Measurements from ENCODE around the gene C12orf75.

C12orf75 gene

GRCh38 chr12:105420046-105420445 is 89.6 kb downstream of the C12orf75 start:
- DNase-seq = no peak

GRCh38 chr12:105420659-105421240 is 90.3 kb downstream of the C12orf75 start:
- peak; percentile 61 for DNase-seq
